WI38 (cell line): Measurements from ENCODE around the gene TSPAN13.

Experiments
- H3K4me3 ChIP-seq: 2 replicates; pipeline ENCODE4 v1.5.1; 2011; ENCODE audit warnings: low read depth, mild to moderate bottlenecking, control low read depth, low read length
- CTCF ChIP-seq: IDR thresholded peaks from 2 replicates; pipeline ENCODE4 v1.5.1; 2012; ENCODE audit warnings: low read depth, mild to moderate bottlenecking, control low read depth, low read length

The TSPAN13 gene

GRCh38 chr7:16740623-16740953 lies 13.0 kb upstream of the TSPAN13 start:
- no peak overlapping the region for H3K4me3 ChIP-seq
- no peak for TF ChIP-seq CTCF

- H3K4me3 ChIP-seq: no peak overlapping the region
- TF ChIP-seq CTCF: no peak
Measured at GRCh38 chr7:16740996-16741395, 12.6 kb upstream of the TSPAN13 start.

- no peak for TF ChIP-seq CTCF
Measured at GRCh38 chr7:16741676-16742075, 11.9 kb upstream of the TSPAN13 start.

GRCh38 chr7:16742547-16742946 lies 11.0 kb upstream of the TSPAN13 start:
- no peak for TF ChIP-seq CTCF
- H3K4me3 ChIP-seq: no peak overlapping the region

More at GRCh38 chr7:16741676-16742075, 11.9 kb upstream of the TSPAN13 start:
- no peak overlapping the region for H3K4me3 ChIP-seq

- no peak for TF ChIP-seq CTCF
- no peak overlapping the region for H3K4me3 ChIP-seq
Measured at GRCh38 chr7:16743236-16743635, 10.3 kb upstream of the TSPAN13 start.

GRCh38 chr7:16744518-16745250 lies 8.9 kb upstream of the TSPAN13 start:
- no peak for TF ChIP-seq CTCF
- H3K4me3 ChIP-seq: no peak overlapping the region

- TF ChIP-seq CTCF: no peak
- H3K4me3 ChIP-seq: no peak overlapping the region
Measured at GRCh38 chr7:16745645-16746044, 7.9 kb upstream of the TSPAN13 start.
